HG02798 (cell line): Measurements from ENCODE around the gene DCLK2.

Experiments used
- ATAC-seq: cut with Tn5 transposase; IDR thresholded peaks from one replicate; pipeline ENCODE4 v1.9.1; 2021; ENCODE audit warnings: mild to moderate bottlenecking; ENCODE audit not compliant: unreplicated experiment, poor library complexity

DCLK2 gene

DNA sequence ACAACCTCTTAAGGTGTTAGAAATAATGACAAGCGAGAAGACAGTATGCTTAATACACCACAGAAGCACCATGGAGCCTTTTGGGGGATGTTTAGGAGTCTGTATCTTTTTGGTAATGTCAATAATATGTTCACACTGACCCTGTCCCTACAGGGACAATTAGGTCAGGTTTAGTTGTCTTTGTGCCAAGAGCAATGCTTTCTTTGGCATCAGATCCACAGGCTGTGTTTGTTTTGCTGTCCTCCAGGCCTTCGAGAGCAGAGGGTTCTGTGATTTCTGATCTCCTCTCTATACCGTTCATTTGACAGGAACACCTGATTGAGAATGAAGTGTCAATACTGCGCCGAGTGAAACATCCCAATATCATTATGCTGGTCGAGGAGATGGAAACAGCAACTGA, 153.8 kb downstream of the DCLK2 start:
- ATAC-seq, result no peak

DNA sequence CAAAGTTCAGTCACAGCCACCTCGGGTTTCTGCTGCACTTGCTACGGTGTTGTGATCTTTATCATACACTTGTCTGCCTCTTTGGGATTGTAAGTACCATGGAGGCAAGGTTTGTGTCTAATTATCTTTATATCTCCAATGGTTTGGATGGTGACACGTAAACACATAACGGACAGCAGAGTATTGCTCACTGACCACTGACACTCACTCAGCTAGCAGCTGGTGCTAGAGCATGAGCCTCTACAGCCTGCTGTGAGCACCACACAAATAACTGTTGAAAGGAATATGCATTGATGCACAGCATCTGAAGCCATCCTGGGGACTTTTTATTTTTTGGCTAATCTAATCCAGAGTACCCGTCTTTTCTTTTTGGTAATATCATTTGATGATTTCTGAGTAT, 156.0 kb downstream of the DCLK2 start:
- no peak for ATAC-seq

- ATAC-seq, result no peak
These were observed 157.1 kb downstream of the DCLK2 start for GRCh38 chr4:150235317-150235716.

GRCh38 chr4:150235808-150236271, 157.6 kb downstream of the DCLK2 start:
- ATAC-seq, result no peak

GRCh38 chr4:150236626-150237025, 158.4 kb downstream of the DCLK2 start:
- no peak for ATAC-seq

- ATAC-seq, result no peak
These were observed 159.0 kb downstream of the DCLK2 start for GRCh38 chr4:150237110-150237872.

- no peak for ATAC-seq
These were observed 160.3 kb downstream of the DCLK2 start for GRCh38 chr4:150238591-150238990.

DNA sequence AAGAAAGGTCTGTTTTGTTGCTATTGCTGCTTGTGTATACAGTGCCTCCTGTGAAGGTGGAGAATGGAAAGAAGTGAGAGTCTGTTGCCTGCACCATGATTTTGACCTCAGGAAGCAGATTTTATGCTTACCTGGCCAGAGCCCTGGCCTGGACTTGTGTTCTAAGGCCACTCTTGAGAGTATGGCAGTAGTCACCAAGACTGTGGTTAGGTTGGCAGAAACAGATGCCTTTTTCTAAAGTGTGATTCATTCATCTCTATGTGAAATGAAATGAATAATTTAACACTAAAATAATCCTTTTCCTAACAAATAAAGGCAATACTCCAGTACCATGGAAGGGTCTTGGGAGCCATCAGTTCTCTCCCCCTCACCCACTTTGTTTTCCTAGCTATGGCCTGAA, 161.8 kb downstream of the DCLK2 start:
- no peak for ATAC-seq

DNA sequence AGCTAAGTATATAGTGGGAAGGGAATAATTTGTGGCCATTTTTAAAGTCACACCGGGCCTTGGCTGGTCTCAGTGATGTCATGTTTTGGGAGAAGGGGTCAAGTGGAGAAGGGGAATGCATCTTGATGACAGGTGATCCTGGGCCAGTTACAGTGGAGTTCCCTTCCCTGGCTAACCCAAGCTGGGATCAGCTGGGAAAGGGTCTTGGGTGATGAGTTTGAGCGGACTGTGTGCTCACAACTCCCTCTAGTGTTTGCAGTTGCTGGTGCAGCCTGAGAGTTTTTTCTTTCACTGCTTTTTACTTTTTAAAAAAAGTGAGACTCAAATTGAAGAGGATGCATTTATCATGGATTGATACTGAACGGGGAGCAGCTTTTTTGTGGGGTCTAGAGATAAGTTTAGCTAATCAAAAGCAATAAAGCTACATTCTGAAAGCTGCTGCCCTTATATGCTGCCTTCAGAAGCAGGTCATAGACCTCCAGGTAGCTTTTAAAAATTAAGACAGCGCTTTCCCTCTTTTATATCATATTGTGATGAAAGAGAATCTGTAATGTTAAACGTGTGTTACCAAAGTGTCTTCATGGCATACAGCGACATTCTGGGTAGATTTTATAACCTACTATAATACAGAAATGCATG, 164.7 kb downstream of the DCLK2 start:
- ATAC-seq, result peak; percentile 71

- no peak for ATAC-seq
These were observed 165.7 kb downstream of the DCLK2 start for GRCh38 chr4:150243932-150244331.

GRCh38 chr4:150244600-150244999, 166.4 kb downstream of the DCLK2 start:
- no peak for ATAC-seq

GRCh38 chr4:150247184-150247583, 168.9 kb downstream of the DCLK2 start:
- ATAC-seq, result no peak

- ATAC-seq, result no peak
These were observed 169.9 kb downstream of the DCLK2 start for GRCh38 chr4:150248181-150248580.

DNA sequence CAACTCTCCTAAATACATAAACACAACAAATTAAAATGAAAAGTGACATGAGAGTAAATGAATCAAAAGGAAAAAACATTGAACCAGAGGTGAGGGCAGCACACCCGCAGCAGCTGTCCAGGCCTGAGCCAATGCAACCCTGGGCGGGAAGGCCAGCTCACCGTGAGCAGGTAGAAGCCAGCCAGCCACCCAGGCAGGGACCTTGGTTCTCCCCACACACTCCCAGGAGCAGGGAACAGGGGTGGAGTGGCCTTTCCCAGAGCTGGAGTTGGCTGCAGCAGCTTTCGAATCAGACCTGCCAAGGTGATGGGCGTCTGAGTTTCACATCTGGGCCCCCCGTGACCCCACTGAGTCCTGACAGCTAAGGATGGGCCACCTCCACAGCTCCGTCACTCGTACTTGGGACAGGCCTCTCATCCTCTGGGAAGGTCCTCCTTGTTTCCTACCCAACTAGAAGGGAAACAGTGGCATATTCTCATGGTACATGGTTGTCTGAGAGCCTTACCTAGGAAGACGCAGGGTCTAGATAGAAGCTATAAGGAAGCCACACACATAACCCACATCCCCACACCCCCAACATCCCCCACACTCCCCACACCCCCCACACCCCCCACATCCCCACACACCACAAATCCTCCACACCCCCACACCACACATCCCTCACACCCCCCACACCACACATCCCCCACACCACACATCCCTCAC, 172.2 kb downstream of the DCLK2 start:
- no peak for ATAC-seq

DNA sequence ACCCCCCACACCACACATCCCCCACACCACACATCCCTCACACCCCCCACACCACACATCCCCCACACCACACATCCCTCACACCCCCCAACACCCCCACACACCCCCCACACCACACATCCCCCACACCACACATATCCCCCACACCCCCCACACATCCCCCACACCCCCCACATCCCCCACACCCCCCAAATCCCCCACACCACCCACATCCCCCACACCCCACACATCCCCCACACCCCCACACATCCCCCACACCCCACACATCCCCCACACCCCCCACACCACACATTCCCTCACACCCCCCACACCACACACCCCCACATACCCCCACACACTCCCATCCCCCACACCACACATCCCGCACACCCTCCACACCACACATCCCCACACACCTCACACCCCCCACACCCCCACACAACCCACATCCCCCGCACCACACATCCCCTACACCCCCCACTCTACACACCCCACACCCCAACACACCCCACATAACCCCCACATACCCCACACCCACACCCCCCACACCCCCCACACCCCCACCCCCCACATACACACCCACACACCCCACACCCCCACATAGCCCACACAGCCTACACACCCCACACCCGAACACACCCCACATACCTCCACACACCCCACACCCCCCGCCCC, 172.9 kb downstream of the DCLK2 start:
- no peak for ATAC-seq

GRCh38 chr4:150251752-150252190, 173.5 kb downstream of the DCLK2 start:
- ATAC-seq, result no peak

DNA sequence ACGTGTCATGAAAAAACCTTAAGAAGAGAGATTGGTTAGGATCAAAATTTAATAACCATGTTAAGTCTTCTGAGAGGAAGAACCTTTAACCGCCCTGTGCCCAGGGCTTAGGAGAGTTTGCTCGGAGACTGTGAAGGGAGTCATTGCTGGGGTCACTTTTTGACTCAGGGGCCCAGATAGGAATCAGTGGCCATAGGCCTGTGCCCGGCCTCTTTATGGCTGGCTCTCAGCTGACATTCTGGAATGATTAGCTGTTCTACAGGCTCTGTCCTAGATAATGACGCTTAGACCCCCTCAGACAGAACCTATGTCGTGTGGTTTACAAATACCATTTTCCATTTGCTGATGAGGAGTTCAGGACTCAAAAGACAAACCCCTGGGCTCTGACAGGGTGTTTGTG, 174.1 kb downstream of the DCLK2 start:
- no peak for ATAC-seq

DNA sequence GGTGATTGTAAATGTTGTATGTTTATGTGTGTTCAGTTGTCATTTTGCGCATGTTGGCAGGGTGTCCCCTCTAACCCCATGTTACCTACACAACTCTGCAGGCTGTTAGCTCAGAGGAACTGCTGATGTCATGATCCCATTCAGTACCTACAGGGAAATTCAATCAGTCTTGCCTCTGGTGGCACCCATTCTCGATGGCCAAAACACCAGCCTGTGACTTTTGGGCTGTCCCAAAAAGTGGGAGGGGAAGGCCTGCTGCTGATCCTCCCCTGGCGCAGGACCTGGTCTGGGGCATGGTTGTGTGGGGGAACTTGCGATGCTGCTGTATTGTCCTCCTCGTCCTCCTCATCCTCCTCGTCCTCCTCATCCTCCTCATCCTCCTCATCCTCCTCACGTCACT, 174.5 kb downstream of the DCLK2 start:
- no peak for ATAC-seq

GRCh38 chr4:150253416-150253815, 175.2 kb downstream of the DCLK2 start:
- no peak for ATAC-seq

DNA sequence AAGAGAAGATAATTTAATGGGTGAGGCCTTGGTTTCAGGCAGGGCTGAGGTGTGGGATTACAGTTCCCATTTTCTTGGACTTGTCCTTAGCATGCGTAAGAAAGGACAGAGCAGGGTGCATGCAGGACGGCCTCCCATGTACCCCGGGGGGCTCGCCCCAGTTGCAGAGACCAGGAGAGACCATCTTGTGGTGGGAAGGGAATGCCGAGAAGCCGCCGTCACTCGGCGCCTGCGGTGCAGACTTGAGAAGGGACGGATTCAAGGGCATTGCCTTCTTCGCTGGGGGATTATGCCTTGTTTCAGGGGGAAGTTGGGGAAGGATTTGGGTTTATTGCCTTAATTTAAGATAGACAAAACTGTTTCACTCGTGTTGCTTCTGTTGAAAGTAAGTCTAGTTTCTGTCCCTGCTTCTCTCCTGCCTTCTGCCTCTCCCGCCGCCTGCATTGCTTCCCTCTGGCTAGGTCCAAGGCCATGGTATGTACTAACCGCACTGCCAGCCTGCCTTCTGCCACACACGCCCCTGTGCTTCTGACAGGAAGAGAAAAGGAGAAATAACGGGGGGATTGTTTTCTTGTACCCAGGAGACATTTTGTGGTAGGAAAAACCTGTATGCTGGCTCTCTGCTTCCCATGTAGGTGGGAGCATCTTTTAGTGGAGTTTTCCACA, 175.9 kb downstream of the DCLK2 start:
- no peak for ATAC-seq
